ENCODE measurements around the gene ING3.
A peak's percentile ranks its signal among the peaks of the same experiment; 100 is the strongest.
"Not testable (repeated sequence)": the region's sequence is repeated elsewhere in the genome, so short reads cannot be mapped to it uniquely, and the experiment has no call there.

The ING3 gene

GRCh38 chr7:120951309-120951699, 727 bp downstream of the ING3 start:
- no peak for DNase-seq

- no peak for DNase-seq
These were observed 1.2 kb downstream of the ING3 start for GRCh38 chr7:120951826-120952225.

GRCh38 chr7:120955577-120956149, 5.1 kb downstream of the ING3 start:
- DNase-seq, result no peak

GRCh38 chr7:120959929-120960484, 9.4 kb downstream of the ING3 start:
- no peak for DNase-seq

- DNase-seq, result no peak
These were observed 10.1 kb downstream of the ING3 start for GRCh38 chr7:120960714-120961113.

- no peak for DNase-seq
These were observed 11.1 kb downstream of the ING3 start for GRCh38 chr7:120961638-120962173.

GRCh38 chr7:120964088-120964487, 13.5 kb downstream of the ING3 start:
- no peak for DNase-seq

GRCh38 chr7:120966961-120967360, 16.4 kb downstream of the ING3 start:
- peak; percentile 74 for DNase-seq

- DNase-seq, result no peak
These were observed 23.3 kb downstream of the ING3 start for GRCh38 chr7:120973849-120974248.

GRCh38 chr7:120979765-120980499, 29.4 kb downstream of the ING3 start:
- no peak for DNase-seq

GRCh38 chr7:120981117-120981516, 30.5 kb downstream of the ING3 start:
- DNase-seq, result no peak

GRCh38 chr7:120981888-120982615, 31.5 kb downstream of the ING3 start:
- no peak for DNase-seq

GRCh38 chr7:120983592-120983991, 33.0 kb downstream of the ING3 start:
- not testable (repeated sequence) for DNase-seq

GRCh38 chr7:120984406-120984805, 33.8 kb downstream of the ING3 start:
- no peak for DNase-seq

GRCh38 chr7:120985130-120985758, 34.7 kb downstream of the ING3 start:
- DNase-seq, result no peak

GRCh38 chr7:120985839-120986238, 35.3 kb downstream of the ING3 start:
- DNase-seq, result no peak

GRCh38 chr7:120986650-120987049, 36.1 kb downstream of the ING3 start:
- DNase-seq, result no peak

GRCh38 chr7:120987280-120987679, 36.7 kb downstream of the ING3 start:
- DNase-seq, result no peak

- DNase-seq, result peak; percentile 67
These were observed 37.4 kb downstream of the ING3 start for GRCh38 chr7:120987683-120988590.

- no peak for DNase-seq
These were observed 38.1 kb downstream of the ING3 start, which contains the start of gene CPED1 for GRCh38 chr7:120988591-120989256. CPED1 (plus strand) TSS chr7:120988711; CDS start chr7:120989622, 911 bp downstream.

Measured in NCI-H1436 (cell line).